OCI-LY3 (cell line): ENCODE results near the gene NBEAL2.

Experiments used
- EZH2phosphoT487 ChIP-seq: fragments of 200-600 bp; shearing (Covaris generic); IDR thresholded peaks from 2 replicates; pipeline ENCODE4 v1.6.1; 2018; ENCODE audit warnings: antibody characterized with exemption, mixed run types, low read depth
- TF ChIP-seq, protein P1 (sequence below): fragments of 200-600, 300-600 bp; sonication (generic); IDR thresholded peaks from 2 replicates; pipeline ENCODE4 v1.5.1; 2014; ENCODE audit warnings: antibody characterized with exemption, low read length, low read depth

- TF ChIP-seq, protein P1, sequence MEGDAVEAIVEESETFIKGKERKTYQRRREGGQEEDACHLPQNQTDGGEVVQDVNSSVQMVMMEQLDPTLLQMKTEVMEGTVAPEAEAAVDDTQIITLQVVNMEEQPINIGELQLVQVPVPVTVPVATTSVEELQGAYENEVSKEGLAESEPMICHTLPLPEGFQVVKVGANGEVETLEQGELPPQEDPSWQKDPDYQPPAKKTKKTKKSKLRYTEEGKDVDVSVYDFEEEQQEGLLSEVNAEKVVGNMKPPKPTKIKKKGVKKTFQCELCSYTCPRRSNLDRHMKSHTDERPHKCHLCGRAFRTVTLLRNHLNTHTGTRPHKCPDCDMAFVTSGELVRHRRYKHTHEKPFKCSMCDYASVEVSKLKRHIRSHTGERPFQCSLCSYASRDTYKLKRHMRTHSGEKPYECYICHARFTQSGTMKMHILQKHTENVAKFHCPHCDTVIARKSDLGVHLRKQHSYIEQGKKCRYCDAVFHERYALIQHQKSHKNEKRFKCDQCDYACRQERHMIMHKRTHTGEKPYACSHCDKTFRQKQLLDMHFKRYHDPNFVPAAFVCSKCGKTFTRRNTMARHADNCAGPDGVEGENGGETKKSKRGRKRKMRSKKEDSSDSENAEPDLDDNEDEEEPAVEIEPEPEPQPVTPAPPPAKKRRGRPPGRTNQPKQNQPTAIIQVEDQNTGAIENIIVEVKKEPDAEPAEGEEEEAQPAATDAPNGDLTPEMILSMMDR: no peak
- TF ChIP-seq EZH2phosphoT487: no peak
Observed at GRCh38 chr3:46982546-46982945, 3.1 kb downstream of the NBEAL2 start.
